GM19463 (cell line): ENCODE measurements around the gene TBL1XR1.

Experiments
- ATAC-seq: cut with Tn5 transposase; IDR thresholded peaks from one replicate; pipeline ENCODE4 v1.9.1; 2021; ENCODE audit warnings: mild to moderate bottlenecking, moderate library complexity; ENCODE audit not compliant: unreplicated experiment

TBL1XR1 gene

GRCh38 chr3:176974279-176974678 lies 223.0 kb downstream of the TBL1XR1 start:
- no peak for ATAC-seq

- ATAC-seq = no peak
Observed at GRCh38 chr3:176971613-176972174, 225.6 kb downstream of the TBL1XR1 start.

GRCh38 chr3:176970770-176971169 lies 226.5 kb downstream of the TBL1XR1 start:
- no peak for ATAC-seq

GRCh38 chr3:176969506-176969905 lies 227.8 kb downstream of the TBL1XR1 start:
- no peak for ATAC-seq
